Liver (tissue), 3 donors: Measurements from ENCODE around the gene UNC13B.

Experiments used
- GABPA ChIP-seq, 2 donors: IDR thresholded peaks in 1 of 2; conservative IDR thresholded peaks in 1 of 2; 2 replicates each; pipeline ENCODE4 v1.6.1; 2016; ENCODE audit warnings: antibody characterized with exemption in 2 of 2, mild to moderate bottlenecking in 1 of 2, moderate library complexity in 1 of 2
- MAX ChIP-seq: IDR thresholded peaks from 2 replicates; pipeline ENCODE4 v1.6.1; 2016; ENCODE audit warnings: antibody characterized with exemption
- RAD21 ChIP-seq, 2 donors: IDR thresholded peaks; 2 replicates each; pipeline ENCODE4 v1.6.1; 2016; ENCODE audit warnings: antibody characterized with exemption in 2 of 2, mild to moderate bottlenecking in 2 of 2
- RXRA ChIP-seq, 2 donors: IDR thresholded peaks; 2 replicates each; pipeline ENCODE4 v1.6.1; 2017 to 2018; ENCODE audit warnings: antibody characterized with exemption in 2 of 2, mild to moderate bottlenecking in 1 of 2
- TAF1 ChIP-seq: conservative IDR thresholded peaks from 2 replicates; pipeline ENCODE4 v1.6.1; 2016; ENCODE audit warnings: antibody characterized with exemption, mild to moderate bottlenecking
- YY1 ChIP-seq: IDR thresholded peaks from 2 replicates; pipeline ENCODE4 v1.6.1; 2016; ENCODE audit warnings: antibody characterized with exemption, mild to moderate bottlenecking
- TF ChIP-seq, protein P1 (sequence below): fragments of 150-350 bp; IDR thresholded peaks from 2 replicates; pipeline ENCODE4 v1.5.1; 2017; ENCODE audit warnings: improper control_type of control experiment, low read depth, low read length; ENCODE audit not compliant: missing input control
- TF ChIP-seq, protein P2 (sequence below): IDR thresholded peaks from 2 replicates; pipeline ENCODE4 v1.6.1; 2016; ENCODE audit warnings: antibody characterized with exemption, mild to moderate bottlenecking
- donor health status: healthy.
- donor health status: healthy.

GRCh38 chr9:35114840-35115628 lies 46.8 kb upstream of the UNC13B start:
- TF ChIP-seq, protein P1, sequence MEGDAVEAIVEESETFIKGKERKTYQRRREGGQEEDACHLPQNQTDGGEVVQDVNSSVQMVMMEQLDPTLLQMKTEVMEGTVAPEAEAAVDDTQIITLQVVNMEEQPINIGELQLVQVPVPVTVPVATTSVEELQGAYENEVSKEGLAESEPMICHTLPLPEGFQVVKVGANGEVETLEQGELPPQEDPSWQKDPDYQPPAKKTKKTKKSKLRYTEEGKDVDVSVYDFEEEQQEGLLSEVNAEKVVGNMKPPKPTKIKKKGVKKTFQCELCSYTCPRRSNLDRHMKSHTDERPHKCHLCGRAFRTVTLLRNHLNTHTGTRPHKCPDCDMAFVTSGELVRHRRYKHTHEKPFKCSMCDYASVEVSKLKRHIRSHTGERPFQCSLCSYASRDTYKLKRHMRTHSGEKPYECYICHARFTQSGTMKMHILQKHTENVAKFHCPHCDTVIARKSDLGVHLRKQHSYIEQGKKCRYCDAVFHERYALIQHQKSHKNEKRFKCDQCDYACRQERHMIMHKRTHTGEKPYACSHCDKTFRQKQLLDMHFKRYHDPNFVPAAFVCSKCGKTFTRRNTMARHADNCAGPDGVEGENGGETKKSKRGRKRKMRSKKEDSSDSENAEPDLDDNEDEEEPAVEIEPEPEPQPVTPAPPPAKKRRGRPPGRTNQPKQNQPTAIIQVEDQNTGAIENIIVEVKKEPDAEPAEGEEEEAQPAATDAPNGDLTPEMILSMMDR, result no peak
- TF ChIP-seq RXRA (IDR thresholded peaks at IDR 0.05) (no peak), RAD21 (IDR thresholded peaks at IDR 0.05) (no peak), GABPA (IDR thresholded peaks at IDR 0.05 in 1 of 2, conservative IDR thresholded peaks at IDR 0.05 in 1 of 2) (no peak), TAF1 (no peak), YY1 (no peak), MAX (no peak)
- TF ChIP-seq, protein P2, sequence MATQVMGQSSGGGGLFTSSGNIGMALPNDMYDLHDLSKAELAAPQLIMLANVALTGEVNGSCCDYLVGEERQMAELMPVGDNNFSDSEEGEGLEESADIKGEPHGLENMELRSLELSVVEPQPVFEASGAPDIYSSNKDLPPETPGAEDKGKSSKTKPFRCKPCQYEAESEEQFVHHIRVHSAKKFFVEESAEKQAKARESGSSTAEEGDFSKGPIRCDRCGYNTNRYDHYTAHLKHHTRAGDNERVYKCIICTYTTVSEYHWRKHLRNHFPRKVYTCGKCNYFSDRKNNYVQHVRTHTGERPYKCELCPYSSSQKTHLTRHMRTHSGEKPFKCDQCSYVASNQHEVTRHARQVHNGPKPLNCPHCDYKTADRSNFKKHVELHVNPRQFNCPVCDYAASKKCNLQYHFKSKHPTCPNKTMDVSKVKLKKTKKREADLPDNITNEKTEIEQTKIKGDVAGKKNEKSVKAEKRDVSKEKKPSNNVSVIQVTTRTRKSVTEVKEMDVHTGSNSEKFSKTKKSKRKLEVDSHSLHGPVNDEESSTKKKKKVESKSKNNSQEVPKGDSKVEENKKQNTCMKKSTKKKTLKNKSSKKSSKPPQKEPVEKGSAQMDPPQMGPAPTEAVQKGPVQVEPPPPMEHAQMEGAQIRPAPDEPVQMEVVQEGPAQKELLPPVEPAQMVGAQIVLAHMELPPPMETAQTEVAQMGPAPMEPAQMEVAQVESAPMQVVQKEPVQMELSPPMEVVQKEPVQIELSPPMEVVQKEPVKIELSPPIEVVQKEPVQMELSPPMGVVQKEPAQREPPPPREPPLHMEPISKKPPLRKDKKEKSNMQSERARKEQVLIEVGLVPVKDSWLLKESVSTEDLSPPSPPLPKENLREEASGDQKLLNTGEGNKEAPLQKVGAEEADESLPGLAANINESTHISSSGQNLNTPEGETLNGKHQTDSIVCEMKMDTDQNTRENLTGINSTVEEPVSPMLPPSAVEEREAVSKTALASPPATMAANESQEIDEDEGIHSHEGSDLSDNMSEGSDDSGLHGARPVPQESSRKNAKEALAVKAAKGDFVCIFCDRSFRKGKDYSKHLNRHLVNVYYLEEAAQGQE, result no peak
